GM21423 (cell line): ENCODE data around the gene TH.

ENCODE experiments used
- ATAC-seq: cut with Tn5 transposase; IDR thresholded peaks from one replicate; pipeline ENCODE4 v1.9.1; 2021; ENCODE audit warnings: mild to moderate bottlenecking, moderate library complexity; ENCODE audit not compliant: unreplicated experiment

Gene TH

DNA sequence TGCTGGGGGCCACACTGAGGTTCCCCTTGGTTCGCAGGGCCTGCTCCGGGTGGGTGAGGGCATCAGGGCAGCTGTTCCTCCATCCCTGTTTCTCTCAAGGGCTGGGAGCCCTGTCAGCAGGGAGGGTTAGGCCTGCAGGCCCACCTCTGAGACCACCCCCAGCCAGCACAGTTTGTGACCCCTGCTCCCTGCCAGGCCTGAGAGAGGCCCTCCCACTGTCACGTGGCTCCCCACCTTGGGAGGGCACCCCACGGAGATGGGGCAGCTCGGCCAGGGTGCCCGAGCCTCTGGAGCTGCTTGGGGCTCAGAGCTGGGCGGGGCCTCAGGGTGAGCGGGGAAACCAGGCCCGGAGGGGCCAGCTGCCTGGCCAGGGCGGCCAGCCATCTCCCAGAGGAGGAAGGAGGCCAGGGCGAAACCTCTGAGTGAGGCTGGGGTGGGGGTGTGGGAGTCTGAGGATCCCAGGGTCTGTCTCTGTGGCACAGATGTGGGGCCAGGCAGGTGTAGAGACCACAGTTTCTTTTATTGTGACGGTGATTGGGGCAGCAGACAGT lies 8.1 kb downstream of the TH start:
- ATAC-seq, result no peak

DNA sequence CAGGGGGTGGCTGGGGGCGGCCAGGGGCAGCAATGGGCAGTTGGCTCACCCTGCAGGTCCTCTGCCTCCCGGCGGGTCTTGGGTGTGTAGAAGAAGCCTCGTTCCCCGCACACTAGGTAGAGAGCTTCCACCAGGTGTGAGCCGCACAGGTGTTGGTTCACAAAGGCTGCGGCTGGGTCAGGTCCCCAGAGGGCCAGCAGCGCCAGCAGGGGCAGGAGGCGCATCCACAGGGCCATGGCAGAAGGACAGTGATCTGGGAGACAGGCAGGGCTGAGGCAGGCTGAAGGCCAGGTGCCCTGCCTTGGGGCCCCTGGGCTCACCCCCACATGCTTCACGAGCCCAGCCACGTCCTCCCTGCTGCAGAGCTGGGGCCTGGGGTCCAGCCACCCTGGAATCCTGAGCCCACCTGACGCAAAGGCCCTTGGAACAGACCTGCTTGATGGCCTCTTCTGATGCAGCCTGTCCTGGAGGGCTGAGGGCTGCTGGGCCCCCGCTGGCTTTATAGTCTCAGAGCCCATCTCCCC lies 10.8 kb downstream of the TH start, which contains the start of gene INS:
TSS of gene INS (minus strand) at position 474 of the 524 bp plus-strand sequence. CDS start at position 236, 238 bp downstream.
- ATAC-seq, result no peak

DNA sequence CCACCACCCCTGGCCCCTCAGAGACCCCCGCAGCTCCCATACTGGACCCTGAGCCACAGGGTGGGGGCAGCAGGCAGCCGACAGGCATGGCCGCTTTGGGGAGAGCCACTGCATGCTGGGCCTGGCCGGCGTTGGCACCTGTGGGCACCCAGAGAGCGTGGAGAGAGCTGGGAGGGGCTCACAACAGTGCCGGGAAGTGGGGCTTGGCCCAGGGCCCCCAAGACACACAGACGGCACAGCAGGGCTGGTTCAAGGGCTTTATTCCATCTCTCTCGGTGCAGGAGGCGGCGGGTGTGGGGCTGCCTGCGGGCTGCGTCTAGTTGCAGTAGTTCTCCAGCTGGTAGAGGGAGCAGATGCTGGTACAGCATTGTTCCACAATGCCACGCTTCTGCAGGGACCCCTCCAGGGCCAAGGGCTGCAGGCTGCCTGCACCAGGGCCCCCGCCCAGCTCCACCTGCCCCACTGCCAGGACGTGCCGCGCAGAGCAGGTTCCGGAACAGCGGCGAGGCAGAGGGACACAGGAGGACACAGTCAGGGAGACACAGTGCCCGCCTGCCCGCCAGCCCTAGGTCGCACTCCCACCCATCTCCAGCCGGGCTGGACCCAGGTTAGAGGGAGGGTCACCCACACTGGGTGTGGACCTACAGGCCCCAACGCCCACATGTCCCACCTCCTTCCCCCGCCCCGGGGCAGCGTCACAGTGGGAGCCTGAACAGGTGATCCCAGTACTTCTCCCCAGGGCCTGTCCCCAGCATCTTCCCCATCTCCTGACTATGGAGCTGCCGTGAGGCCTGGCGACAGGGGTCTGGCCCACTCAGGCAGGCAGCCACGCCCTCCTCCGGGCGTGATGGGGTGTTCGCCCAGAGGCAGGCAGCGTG lies 11.8 kb downstream of the TH start:
- no peak for ATAC-seq

DNA sequence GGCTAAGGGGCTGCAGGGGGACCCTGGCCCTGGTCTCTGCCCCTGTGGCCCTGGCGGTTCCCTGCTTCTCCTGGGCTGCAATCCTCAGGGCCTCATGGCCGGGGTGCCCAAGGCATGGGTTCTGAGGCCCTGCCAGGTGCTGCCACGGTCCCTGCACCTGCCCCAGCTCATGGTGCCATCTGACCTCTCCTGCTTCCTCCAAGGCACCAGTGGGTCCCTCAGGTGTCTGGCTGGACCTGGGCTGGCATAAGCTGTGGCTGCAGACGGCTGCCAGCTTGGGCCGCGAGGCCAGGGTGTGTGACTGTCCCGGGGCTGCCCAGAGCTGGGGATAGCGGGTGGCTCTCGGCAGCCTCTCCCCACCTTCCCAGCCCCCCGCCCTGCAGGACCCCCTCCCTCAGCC lies 12.6 kb downstream of the TH start:
- no peak for ATAC-seq

DNA sequence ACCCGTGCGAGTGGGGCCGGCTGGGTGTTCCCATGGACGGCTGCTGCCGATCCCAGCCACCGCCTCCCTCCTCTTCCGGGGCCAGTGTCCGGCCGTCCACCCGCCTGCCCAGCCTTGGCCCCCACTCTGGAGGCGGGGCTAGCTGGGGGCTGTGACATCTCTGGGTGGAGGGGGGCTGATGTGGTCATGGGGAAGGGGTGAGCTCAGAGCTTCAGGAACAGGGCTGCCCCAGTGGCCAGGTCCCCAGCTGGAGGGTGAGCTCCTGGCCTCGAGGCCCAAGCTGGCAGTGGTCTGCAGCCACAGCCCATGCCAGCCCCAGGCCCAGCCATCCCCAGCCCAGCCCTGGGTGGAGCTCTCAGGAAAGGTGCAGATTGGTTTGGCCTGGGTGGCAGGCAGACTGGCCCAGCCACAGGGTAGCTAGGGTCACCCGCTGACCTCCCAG lies 13.3 kb downstream of the TH start:
- no peak for ATAC-seq

DNA sequence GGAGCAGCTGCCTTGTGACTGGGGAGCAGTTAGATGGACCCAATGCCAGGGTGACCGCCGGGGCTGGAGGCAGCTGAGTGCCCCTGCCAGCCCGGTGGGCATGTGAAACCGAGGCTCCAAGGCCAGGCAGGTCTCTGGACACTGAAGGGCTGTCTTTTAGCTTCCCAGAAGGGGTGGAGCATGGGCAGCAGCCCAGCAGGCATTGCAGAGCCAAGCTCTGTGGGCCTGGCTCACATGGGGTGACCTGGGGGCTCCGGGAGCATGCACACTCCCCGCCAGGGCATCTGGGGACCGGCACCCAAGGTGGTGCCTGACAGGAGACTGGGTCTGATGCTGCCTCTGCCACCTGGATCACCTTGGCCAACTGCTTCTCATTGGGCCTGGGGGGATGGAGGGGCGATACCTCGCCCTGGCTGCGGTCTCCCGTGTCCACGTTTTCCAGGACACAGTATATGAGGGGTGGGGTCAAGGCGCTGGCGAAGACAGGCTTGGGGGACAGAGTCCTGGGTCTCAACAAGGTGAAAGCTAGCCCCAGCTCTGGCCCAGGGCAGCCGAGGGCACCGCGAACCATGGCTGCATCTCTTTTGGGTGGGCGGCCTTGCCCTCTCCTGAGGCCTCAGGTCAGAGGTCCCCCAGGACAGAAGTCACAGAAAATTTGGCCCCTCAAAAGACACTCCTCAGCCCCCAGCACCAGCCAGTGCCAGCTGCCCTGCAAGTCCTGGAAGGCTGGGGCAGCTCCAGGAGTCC lies 14.1 kb downstream of the TH start:
- ATAC-seq, result no peak

DNA sequence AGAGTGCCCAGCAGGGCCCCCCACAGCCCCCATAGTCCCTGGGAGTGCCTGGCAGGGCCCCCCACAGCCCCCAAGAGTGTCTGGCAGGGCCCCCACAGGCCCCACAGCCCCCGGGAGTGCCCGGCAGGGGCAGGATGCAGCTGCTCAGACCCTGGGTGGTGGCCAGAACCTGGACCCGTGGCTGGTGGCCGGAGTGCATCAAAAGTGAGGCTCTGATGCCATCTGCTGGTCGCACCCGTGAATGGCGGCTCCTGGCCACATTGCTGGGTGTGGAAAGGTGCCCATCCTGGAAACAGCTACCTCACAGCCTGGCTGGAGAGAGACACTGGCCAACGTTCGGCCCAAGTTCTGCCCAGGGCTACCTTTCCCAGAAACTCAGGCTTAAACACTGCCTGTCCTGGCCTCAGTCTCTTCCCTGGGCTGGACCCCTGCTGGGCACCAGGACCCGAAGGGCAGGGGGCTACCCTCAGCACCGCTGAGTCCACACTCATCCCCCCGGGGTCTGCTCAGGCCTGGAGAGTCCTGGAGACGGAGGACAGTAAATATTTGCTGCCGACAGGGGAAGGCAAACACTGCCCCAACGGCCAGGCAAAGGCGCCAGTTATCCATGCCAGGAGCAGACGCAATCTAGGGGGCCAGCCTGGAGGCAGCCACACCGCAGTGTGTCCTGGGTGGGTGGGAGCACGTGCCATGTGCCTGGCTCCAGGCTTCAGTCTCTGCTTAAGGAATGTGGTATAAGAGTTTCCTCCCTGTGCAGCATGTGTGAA lies 15.0 kb downstream of the TH start:
- ATAC-seq, result no peak

DNA sequence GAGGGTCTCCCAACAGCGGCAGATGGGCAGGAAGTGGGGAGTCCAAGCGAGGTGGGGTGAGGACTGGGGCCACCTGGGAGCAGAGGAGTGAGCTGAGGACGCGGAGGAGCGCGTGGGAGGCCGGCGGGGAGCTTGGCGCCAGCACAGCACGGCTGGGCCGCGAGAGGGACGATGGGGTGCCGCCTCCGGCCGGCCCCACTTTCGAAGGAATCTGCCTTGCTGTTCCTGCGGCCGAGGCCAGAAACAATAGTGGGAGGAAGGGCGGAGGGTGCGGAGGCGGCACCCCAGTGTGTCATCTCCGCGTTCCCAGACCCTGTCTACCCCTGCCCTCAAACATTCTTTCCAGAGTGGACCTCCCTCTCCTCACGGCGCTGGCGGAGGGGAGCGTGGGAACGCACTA lies 16.1 kb downstream of the TH start:
- ATAC-seq, result no peak

DNA sequence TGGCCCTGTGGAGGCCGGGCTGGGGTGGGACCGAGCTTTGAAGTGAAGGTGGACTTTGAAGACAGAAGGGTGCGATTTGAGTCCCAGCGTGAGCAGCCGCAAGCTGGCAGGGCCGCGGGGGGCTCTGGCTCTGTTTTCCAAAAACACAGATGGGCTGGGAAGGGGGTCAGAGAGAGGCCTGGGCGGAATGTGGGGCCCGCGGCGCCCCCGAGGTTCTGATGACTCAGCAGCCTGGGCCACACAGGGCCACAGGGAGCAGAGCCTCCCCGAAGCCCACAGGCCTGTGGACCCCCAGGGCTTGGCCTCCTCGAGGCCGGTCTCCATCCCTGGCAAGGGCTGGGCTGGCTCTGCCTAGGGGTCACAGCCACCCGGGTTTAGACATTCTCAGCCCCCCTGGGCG lies 16.7 kb downstream of the TH start:
- ATAC-seq, result no peak

DNA sequence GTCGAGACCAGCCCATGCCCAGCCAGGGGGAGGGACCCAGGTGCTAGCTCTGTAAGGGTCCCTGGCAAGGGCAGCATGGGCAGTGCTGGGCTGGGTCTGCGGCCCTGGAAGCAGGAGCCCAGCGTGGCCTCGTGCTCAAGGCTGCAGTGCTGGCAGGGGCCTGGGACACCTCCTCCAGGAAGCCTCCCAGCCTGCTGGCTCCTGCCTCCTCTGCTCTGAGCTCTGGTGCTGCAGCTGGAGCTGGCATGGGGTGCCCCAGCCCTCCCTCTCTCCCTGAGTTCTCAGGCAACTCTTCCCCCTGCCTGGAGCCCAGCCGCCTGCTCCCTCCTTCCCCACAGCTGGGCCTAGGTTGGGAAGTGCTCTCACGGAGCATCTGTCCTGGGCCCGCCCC lies 17.4 kb downstream of the TH start:
- no peak for ATAC-seq

DNA sequence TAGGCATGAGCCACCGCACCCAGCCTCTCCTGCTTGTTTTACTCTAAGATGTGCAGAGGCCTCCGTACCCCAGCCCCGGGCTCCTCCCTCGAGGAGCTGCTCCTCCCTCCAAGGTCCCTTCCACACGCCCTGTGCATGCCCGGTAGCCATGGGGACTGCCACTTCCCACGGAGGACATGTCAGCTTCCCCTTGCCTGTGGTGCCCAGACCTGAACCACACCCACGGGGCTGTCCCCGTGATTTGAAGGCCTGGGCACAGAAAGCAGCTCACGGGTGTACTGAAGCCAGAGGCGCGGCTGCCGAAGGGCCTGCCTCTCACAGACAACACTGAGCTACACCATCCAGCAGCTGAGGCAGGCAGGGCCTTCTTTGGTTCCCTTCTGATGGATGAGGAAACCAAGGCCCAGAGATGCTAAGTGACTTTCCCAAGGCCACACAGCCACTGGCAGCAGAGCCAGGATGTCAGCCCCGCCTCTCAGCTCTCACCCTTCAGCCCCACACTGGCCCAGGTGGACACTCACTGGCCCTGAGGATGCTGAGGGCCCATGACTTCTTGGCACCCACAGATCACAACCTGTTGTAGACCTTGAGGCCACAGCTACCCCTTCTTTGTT lies 17.9 kb downstream of the TH start:
- no peak for ATAC-seq

DNA sequence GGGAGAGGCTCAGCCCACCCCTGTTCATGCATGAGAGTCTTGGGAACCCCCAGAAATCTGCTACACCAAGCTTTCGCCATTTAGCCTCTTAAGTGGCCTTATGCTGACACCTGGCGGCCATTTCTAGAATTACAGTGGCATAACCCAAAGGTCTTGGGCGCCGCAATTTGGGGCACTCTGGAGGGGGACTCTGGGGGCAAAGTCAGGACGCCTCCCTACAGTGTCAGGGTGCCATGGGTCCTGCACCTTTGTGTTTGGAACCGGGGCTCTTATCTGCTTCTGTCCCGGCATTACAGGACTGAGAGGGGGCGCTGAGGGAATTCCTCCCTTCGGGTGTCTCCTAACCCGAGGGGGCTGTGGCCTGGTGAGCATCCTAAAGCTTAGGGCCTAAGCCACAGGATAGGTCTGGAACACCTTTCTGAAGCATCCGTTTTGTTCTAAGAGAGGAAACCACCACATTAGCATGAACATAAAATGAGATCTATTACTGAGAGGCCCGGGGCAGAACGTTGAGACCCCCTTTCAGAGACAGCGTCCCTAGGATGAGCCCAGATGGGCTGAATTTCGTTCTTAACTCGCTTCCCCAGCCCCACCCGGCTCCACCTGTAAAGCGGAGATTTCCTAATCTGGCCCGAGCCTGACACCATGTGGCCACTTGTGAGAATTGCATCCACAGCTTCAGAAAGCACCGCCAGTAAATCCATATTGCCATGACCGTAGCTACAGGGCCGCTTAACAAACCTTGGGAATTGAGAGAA lies 19.9 kb downstream of the TH start:
- ATAC-seq, result no peak

DNA sequence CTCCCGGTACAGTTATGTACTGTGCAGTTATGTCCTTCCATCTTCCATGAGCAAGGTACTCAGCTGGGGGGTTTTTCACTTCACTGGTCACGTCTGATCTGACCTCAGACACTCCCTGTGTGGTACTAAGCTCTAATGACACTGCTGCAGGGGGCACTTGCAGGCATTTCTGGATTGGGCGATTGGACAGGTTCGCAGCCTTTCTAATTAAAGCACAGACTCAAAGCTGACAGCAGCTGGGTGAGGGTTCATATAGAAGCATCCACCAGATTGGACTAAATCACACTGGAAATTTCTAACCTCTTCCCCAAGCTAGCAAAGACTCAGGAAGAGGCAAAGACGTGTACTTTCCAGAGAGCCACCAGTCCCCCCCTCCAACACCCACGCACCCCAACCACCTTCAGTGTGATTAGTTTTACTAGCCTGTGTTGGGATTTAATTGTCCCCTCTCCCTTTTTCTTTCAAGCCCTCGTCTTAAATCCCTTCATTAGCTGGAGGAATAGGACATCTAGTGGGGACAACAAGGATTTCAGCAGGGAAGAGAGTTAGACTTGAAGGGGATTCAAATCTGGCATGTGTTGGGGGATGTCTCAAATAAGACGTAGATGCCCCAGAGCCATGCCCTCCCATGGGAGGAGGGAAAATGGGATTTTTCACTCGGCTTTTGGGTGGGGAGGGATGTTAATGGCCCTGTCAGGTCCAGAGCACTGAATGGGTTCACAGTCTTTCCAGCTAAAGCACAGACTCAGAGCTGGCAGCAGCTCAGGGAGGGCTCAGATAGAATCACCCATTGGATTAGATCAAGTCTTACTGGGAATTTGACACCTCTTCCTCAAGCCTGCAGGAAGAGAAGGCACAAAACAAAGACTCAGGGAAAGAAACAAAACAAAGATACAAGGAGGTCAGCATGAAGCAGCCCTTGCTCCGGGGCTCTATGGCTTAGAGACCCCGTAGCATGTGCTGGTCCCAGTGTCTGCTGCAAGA lies 21.5 kb downstream of the TH start:
- no peak for ATAC-seq

DNA sequence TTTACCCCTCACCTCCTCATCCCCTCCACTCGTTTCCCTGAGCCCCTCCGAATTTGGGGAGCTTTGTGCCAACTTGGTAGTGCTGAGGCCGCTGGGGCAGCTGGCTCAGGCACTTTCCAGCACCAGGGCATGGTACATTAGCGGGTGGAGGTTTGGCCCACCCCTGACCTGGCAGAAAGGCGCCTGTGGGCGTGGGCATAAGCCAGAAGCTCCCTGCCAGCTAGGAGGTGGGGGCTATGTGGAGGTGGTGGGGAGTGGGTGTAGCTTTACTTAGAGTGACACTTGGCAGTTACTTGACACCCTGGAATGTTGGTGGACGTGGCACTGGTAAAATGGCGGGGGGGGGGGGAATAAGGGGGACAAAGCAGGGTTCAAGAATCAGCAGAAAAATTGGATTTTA lies 22.2 kb downstream of the TH start:
- no peak for ATAC-seq

DNA sequence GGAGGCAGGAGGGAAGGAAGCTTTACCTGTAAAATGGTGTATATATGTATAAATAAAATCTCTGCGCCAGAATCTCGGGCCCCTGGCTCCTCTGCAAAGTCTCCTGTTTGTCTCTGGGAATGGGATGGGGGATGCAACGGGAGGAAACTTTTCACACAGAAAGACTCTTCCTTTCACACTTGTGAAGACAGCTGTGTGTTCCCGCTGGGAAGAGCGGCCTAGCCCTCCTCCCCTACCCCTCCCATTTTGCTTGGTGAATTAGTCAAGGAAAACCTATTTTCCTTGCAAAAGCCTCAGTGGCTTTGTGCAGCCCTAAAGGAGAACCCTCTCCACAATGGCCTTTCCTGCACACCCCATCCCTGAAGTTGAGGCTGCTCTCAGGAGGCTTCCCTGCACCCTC lies 23.0 kb downstream of the TH start:
- ATAC-seq, result no peak

DNA sequence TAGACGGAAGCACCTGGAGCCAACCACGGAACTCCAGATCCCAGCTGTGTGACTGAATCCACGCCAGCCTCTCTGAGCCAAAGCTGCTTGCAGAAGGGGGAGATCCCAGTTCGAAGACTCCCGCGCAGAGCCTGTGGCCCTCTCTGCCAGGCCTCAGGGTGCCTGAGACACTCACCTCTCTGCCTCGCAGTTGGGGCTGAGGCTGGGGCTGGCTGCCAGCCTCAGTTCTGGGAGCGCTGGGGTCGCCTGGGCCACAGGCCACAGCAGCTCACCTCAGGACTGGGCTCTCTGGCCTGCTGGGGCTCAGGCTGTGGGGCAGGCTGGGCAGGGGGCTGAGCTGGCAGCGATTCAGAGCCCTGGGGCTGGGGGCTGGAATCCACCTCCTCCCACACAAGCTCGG lies 24.2 kb downstream of the TH start:
- ATAC-seq, result no peak

DNA sequence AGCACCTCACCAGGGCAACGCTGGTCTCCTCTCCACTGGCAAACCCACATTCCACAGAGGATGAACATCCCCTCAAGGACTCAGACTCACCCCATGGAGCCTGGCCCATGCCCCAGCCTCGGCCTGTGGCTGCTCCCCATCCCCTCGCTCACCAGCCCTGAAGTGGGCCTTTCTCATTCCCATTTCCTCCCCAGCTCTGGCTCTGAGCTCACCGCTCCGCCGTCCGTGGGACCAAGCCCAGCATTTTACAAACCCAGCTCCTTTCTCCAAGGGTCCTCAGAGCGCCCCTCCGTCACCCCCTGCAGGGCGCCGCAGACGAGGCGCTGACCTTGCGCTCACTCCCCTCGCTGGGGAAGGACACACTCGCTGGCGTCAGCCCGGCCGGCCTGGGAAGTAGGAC lies 25.6 kb downstream of the TH start:
- ATAC-seq, result no peak

DNA sequence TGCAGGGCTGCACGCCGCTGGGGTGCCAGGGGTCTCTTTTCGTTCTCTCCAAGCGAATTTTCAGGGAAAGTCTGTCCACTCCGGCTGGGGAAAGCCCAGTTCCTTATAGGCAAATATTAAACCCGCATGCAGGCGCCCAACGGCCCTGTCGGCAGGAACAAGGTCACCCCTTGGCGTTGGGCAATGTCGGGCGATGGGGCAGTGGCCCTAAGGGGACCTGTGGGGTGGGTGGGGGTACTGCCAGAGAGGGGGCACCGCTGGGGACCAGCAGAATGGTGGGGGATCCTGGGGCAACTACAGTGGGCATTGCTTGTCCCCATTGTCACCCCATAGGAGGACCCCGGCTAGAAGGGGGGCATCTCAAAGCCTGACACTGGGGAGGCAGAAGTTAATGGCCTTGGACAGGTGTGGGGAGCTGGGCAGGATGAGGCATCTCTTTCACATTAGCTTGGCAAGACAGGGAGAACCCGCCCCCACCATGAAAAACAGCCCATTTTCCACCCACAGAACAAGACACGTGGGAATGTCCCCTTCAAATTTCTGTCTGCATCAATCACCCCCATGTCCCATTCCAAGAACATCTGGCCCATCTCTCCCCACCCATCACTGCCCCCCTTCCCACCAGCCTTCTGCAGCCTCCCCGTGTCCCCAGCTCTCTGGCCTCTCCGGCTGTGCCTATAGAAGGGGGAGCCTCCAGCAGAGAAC lies 26.9 kb downstream of the TH start:
- ATAC-seq, result no peak
